ENCODE results near the gene FAM149B1. TPM values are rescaled to one million over a fixed set of nuclear protein-coding genes. Genes with fewer than 3 reads are reported as not detected.

FAM149B1 gene
- total RNA-seq, 2 donors from 2014 or later = 9.0 to 13.1 TPM

DNA sequence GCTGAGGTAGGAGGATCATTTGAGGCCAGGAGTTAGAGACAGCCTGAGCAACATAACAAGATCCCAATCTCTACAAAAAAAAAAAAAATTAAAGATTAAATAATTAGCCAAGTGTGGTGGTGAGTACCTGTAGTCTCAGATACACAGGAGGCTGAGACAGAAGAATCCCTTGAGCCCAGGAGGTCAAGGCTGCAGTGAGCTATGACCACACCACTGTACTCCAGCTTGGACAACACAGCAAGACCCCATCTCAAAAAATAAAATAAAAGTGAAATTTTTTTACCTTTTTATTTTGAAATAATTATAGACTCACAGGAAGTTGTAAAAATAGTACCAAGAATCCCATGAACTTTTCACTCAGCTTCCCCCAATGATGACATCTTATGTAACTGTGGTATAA, 4.9 kb downstream of the FAM149B1 start:
- peaks cover 5% of the 10 kb centered on the region in 2 donors for H3K4me1 ChIP-seq (ENCODE audit: control insufficient read depth in 1 of 2, low read depth in 2 of 2)
- H3K9me3 ChIP-seq = no peaks in the 10 kb centered on the region
- DNase-seq (ENCODE audit: low spot score) (no peak), ATAC-seq (ENCODE audit: insufficient number of reproducible peaks, low FRiP score, low read depth) (no peak)
- H3K4me3 ChIP-seq = no peak overlapping the region
- peaks cover 6% of the 10 kb centered on the region for H3K36me3 ChIP-seq
- TF ChIP-seq, protein P1, sequence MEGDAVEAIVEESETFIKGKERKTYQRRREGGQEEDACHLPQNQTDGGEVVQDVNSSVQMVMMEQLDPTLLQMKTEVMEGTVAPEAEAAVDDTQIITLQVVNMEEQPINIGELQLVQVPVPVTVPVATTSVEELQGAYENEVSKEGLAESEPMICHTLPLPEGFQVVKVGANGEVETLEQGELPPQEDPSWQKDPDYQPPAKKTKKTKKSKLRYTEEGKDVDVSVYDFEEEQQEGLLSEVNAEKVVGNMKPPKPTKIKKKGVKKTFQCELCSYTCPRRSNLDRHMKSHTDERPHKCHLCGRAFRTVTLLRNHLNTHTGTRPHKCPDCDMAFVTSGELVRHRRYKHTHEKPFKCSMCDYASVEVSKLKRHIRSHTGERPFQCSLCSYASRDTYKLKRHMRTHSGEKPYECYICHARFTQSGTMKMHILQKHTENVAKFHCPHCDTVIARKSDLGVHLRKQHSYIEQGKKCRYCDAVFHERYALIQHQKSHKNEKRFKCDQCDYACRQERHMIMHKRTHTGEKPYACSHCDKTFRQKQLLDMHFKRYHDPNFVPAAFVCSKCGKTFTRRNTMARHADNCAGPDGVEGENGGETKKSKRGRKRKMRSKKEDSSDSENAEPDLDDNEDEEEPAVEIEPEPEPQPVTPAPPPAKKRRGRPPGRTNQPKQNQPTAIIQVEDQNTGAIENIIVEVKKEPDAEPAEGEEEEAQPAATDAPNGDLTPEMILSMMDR (IDR thresholded peaks at IDR 0.05) = no peak
- no peaks in the 10 kb centered on the region for H3K27me3 ChIP-seq (replicated peaks; ENCODE audit: insufficient read depth)
- no peak overlapping the region for H3K27ac ChIP-seq

DNA sequence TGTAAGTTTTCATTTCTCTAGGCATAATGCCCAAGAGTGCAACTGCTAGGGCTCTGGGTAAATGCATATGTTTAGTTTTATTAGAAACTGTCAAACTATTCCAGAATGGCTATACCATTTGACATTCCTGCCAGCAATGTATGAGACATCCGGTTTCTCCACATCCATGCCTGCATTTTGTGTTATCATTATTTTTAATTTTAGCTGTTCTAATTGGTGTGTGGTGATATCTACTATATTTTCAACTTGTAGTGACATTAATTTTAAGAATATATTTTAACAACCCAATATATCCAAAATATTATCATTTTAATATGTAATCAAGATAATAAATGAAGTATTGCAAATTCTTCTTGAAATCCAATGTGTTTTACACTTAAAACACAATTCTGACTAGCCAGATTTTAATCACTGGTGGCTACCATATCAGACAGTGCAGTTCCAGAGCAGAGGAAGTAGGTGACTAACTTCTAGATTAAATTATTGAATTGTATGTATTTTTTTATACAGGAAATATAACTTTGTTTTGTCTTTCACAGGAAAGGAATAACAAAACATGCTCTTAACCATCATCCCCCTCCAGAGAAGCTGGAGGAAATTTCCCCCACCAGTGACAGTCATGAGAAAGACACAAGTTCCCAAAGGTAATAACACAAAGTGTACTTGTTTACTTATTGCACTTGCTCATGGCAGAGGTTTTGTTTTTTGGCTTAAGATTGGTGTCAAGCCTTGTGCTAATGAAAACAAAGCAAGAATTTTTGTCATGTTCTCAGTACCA, 6.4 kb downstream of the FAM149B1 start:
- no peak for ATAC-seq (ENCODE audit: insufficient number of reproducible peaks, low FRiP score, low read depth)
- H3K4me1 ChIP-seq (ENCODE audit: control insufficient read depth in 1 of 2, low read depth in 2 of 2) = no peaks in the 10 kb centered on the region
- peaks cover 8% of the 10 kb centered on the region for H3K36me3 ChIP-seq

DNA sequence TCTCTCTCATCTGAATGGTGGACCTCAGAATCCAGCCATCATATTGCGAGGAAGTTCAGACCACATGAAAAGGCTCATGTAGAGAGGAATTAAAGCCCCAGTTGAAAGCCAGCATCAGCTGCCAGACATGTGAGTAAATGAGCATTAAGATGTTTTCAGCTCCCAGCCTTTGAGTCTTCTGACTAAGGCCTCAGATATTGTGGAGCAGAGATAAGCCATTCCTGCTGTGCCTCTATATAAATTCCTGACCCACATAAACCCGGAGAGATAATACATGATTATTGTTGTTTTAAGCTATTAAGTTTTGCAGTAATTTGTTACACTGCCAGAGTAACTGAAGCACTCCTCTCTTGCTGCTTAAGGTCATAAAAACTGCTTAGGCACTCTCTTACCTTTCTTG, 14.6 kb downstream of the FAM149B1 start:
- no peak overlapping the region for H3K4me3 ChIP-seq
- DNase-seq (ENCODE audit: low spot score) (no peak), ATAC-seq (ENCODE audit: insufficient number of reproducible peaks, low FRiP score, low read depth) (no peak)
- H3K36me3 ChIP-seq = peaks cover 29% of the 10 kb centered on the region
- no peak overlapping the region for H3K27ac ChIP-seq
- no peaks in the 10 kb centered on the region for H3K4me1 ChIP-seq (ENCODE audit: control insufficient read depth in 1 of 2, low read depth in 2 of 2)
- TF ChIP-seq, protein P1 (IDR thresholded peaks at IDR 0.05) = no peak
- no peaks in the 10 kb centered on the region for H3K27me3 ChIP-seq (replicated peaks; ENCODE audit: insufficient read depth)
- no peaks in the 10 kb centered on the region for H3K9me3 ChIP-seq

More for the DNA sequence above, 6.4 kb downstream of the FAM149B1 start:
- DNase-seq (ENCODE audit: low spot score) = no peak
- H3K4me3 ChIP-seq = no peak overlapping the region
- no peaks in the 10 kb centered on the region for H3K27me3 ChIP-seq (replicated peaks; ENCODE audit: insufficient read depth)
- no peak overlapping the region for H3K27ac ChIP-seq
- no peaks in the 10 kb centered on the region for H3K9me3 ChIP-seq
- TF ChIP-seq, protein P1 (IDR thresholded peaks at IDR 0.05) = no peak

DNA sequence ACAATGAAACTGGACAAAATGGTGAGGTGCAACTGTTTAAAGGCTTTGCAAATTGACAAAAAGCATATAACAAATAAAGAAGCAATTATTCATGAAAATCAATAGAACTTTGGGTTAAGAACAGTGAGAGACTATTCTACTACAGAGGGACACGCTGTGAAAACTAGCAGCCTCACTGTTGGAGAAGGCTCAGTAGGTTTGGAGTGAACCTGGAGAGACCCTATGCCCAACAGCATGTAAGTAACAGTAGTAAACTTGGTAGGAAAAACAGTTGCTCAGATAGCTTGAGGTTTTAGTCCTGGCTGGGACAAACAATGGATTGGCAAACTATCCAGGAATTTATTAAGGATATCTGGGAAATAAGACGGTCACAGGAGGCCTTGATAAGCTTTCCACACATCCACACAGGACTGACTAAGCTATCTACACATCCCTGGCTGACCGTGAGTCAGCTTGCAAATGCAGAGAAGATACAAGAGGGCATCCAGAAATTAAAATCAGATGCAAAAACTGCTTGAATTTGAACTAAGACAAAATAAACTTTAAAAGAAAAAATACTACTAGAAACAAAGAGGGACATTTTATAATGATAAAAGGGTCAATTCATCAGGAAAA, 15.9 kb downstream of the FAM149B1 start:
- Histone ChIP-seq H3K27ac (no peak overlapping the region), H3K36me3 (peaks cover 25% of the 10 kb centered on the region), H3K4me1 (ENCODE audit: control insufficient read depth in 1 of 2, low read depth in 2 of 2) (no peaks in the 10 kb centered on the region), H3K9me3 (no peaks in the 10 kb centered on the region), H3K4me3 (no peak overlapping the region), H3K27me3 (replicated peaks; ENCODE audit: insufficient read depth) (no peaks in the 10 kb centered on the region)
- no peak for DNase-seq (ENCODE audit: low spot score)
- TF ChIP-seq, protein P1 (IDR thresholded peaks at IDR 0.05) = no peak
- ATAC-seq (ENCODE audit: insufficient number of reproducible peaks, low FRiP score, low read depth) = no peak

DNA sequence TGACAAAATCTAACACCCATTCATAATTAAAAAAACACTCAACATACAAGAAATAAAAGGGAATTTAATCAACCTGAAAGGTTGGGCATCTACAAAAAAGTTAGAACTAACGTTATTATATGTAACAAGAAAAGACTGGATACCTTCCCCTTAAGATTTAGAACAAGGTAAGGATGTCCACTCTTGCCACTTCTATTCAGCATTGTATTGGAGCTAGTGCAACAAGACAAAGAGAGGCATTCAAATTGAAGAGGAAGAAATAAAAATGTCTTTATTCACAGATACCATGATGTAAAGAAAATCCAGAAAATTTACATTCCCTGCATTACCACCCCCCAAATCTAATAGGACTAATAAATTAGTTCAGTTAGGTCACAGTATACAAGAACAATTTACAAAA, 18.3 kb downstream of the FAM149B1 start:
- TF ChIP-seq, protein P1 (IDR thresholded peaks at IDR 0.05) = no peak
- H3K4me1 ChIP-seq (ENCODE audit: control insufficient read depth in 1 of 2, low read depth in 2 of 2) = no peaks in the 10 kb centered on the region
- H3K4me3 ChIP-seq = no peak overlapping the region
- H3K36me3 ChIP-seq = peaks cover 16% of the 10 kb centered on the region
- no peak overlapping the region for H3K27ac ChIP-seq
- no peaks in the 10 kb centered on the region for H3K9me3 ChIP-seq
- no peak for ATAC-seq (ENCODE audit: insufficient number of reproducible peaks, low FRiP score, low read depth)
- DNase-seq (ENCODE audit: low spot score) = no peak
- H3K27me3 ChIP-seq (replicated peaks; ENCODE audit: insufficient read depth) = no peaks in the 10 kb centered on the region
